HepG2 (cell line): ENCODE data around the gene C17orf75. TPM values are rescaled to one million over a fixed set of nuclear protein-coding genes. Genes with fewer than 3 reads are reported as not detected.

Source experiments
- ATF3 ChIP-seq: sonication (generic); formaldehyde crosslinking; IDR thresholded peaks from 2 replicates; pipeline ENCODE4 v1.4.0; 2020; ENCODE audit warnings: missing genetic modification reagents
- NFE2L1 ChIP-seq: sonication (generic); formaldehyde crosslinking; IDR thresholded peaks from 2 replicates; pipeline ENCODE4 v1.4.0; 2020; ENCODE audit warnings: missing genetic modification reagents, mild to moderate bottlenecking, borderline replicate concordance
- NR2F1 ChIP-seq, 2 experiments: fragments of 450-650 bp in 1 of 2; formaldehyde crosslinking in 1 of 2; IDR thresholded peaks; 2 replicates each; pipeline versions ENCODE4 v1.5.0 to v1.6.1; 2016 to 2020; ENCODE audit warnings: mild to moderate bottlenecking in 1 of 2, missing compliant biosample characterization in 1 of 2, missing genetic modification reagents in 1 of 2, moderate library complexity in 1 of 2
- PAXIP1 ChIP-seq: sonication (generic); formaldehyde crosslinking; conservative IDR thresholded peaks from 2 replicates; pipeline ENCODE4 v1.4.0; 2020; ENCODE audit warnings: mild to moderate bottlenecking, missing genetic modification reagents, moderate library complexity
- PHF5A ChIP-seq: IDR thresholded peaks from one replicate; pipeline ENCODE4 v1.6.1; 2018; ENCODE audit warnings: low read depth, missing genetic modification reagents; ENCODE audit not compliant: unreplicated experiment
- SP5 ChIP-seq: IDR thresholded peaks from 2 replicates; pipeline ENCODE4 v1.6.1; 2016; ENCODE audit warnings: low read depth, borderline replicate concordance
- SRSF9 ChIP-seq: fragments of 200-400 bp; formaldehyde crosslinking; IDR thresholded peaks from 2 replicates; pipeline ENCODE4 v1.6.1; 2018; ENCODE audit warnings: borderline replicate concordance, mild to moderate bottlenecking, low read depth, low read length; ENCODE audit not compliant: insufficient read depth, poor library complexity, severe bottlenecking
- UBTF ChIP-seq: sonication (generic); formaldehyde crosslinking; IDR thresholded peaks from 2 replicates; pipeline ENCODE4 v1.4.0; 2020; ENCODE audit warnings: mild to moderate bottlenecking, missing genetic modification reagents
- ZBTB26 ChIP-seq: IDR thresholded peaks from 2 replicates; pipeline ENCODE4 v1.6.1; 2016; ENCODE audit warnings: missing compliant biosample characterization, missing genetic modification reagents, borderline replicate concordance
- ZFP36 ChIP-seq: fragments of 150-350 bp; IDR thresholded peaks from 2 replicates; pipeline ENCODE4 v1.6.1; 2018; ENCODE audit warnings: borderline replicate concordance, low read length, low read depth; ENCODE audit not compliant: partially characterized antibody
- ZNF124 ChIP-seq: sonication (generic); formaldehyde crosslinking; IDR thresholded peaks from 2 replicates; pipeline ENCODE4 v1.4.0; 2020; ENCODE audit warnings: missing genetic modification reagents
- ZNF205 ChIP-seq: IDR thresholded peaks from 2 replicates; pipeline ENCODE4 v1.6.1; 2018; ENCODE audit warnings: missing biosample characterization, missing genetic modification reagents
- polyA plus RNA-seq, 8 experiments: library from polyadenylated mRNA; depleted of rRNA in 3 of 8; stranded (reverse) in 7 of 8; unstranded in 1 of 8; fragments of >200 nt; fragmentation: Illumina TruSeq in 4 of 8; extraction: Trizol in 4 of 8; gene quantifications; 2 replicates each; pipeline versions ENCODE4 v1.2.1 to v1.2.3, GENCODE V29; 2011 to 2016; ENCODE audit warnings: low read depth in 4 of 8, missing spikeins in 1 of 8, mixed read lengths in 1 of 8; ENCODE audit not compliant: insufficient read depth in 1 of 8
- total RNA-seq, 5 experiments: library from RNA; depleted of rRNA; stranded (reverse); fragments of >200 nt; fragmentation: Illumina TruSeq; extraction: Trizol; gene quantifications; 2 replicates each; pipeline ENCODE4 v1.2.3, GENCODE V29; 2016; ENCODE audit warnings: low read depth in 1 of 5
- TF ChIP-seq, protein P1 (sequence below): sonication (generic); formaldehyde crosslinking; IDR thresholded peaks from 2 replicates; pipeline ENCODE4 v1.5.0; 2020; ENCODE audit warnings: mild to moderate bottlenecking, missing genetic modification reagents
- TF ChIP-seq, protein P2 (sequence below): sonication (generic); formaldehyde crosslinking; IDR thresholded peaks from 2 replicates; pipeline ENCODE4 v1.4.0; 2020; ENCODE audit warnings: missing genetic modification reagents

C17orf75 gene
- total and polyA plus RNA-seq, 2 of the 13 experiments (the other 11 are each of a cell fraction or from before 2014, with no cell fraction given), result 16.2 to 33.0 TPM

- TF ChIP-seq, protein P1, sequence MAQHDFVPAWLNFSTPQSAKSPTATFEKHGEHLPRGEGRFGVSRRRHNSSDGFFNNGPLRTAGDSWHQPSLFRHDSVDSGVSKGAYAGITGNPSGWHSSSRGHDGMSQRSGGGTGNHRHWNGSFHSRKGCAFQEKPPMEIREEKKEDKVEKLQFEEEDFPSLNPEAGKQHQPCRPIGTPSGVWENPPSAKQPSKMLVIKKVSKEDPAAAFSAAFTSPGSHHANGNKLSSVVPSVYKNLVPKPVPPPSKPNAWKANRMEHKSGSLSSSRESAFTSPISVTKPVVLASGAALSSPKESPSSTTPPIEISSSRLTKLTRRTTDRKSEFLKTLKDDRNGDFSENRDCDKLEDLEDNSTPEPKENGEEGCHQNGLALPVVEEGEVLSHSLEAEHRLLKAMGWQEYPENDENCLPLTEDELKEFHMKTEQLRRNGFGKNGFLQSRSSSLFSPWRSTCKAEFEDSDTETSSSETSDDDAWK, result no peak
- TF ChIP-seq, protein P2, sequence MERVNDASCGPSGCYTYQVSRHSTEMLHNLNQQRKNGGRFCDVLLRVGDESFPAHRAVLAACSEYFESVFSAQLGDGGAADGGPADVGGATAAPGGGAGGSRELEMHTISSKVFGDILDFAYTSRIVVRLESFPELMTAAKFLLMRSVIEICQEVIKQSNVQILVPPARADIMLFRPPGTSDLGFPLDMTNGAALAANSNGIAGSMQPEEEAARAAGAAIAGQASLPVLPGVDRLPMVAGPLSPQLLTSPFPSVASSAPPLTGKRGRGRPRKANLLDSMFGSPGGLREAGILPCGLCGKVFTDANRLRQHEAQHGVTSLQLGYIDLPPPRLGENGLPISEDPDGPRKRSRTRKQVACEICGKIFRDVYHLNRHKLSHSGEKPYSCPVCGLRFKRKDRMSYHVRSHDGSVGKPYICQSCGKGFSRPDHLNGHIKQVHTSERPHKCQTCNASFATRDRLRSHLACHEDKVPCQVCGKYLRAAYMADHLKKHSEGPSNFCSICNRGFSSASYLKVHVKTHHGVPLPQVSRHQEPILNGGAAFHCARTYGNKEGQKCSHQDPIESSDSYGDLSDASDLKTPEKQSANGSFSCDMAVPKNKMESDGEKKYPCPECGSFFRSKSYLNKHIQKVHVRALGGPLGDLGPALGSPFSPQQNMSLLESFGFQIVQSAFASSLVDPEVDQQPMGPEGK (CRISPR knock-in tag), result no peak
- TF ChIP-seq PAXIP1 (CRISPR knock-in tag) (peak; percentile 48; the same call in 1 of the 2 replicates), ZFP36 (no peak), ZNF124 (CRISPR knock-in tag) (no peak), ZBTB26 (CRISPR knock-in tag) (no peak), ATF3 (CRISPR knock-in tag) (peak; percentile 19; the same call in 1 of the 2 replicates), PHF5A (CRISPR knock-in tag) (no peak), UBTF (CRISPR knock-in tag) (peak; percentile 72), NR2F1 (CRISPR knock-in tag; IDR thresholded peaks at IDR 0.05) (no peak), SRSF9 (no peak), ZNF205 (CRISPR knock-in tag) (no peak), NFE2L1 (CRISPR knock-in tag) (no peak), SP5 (CRISPR knock-in tag) (peak; percentile 70)
These were observed 8.1 kb upstream of the C17orf75 start, which contains the start of gene ZNF207 (continued) for GRCh38 chr17:32349854-32350665.
